NCI-H2227 treated with DMSO at 0.1 percent for 48 hours (cell line): ENCODE data around the gene MAD1L1.

Experiments used
- DNase-seq: peaks from one replicate; lab custom pipeline; 2025; lab: John Stamatoyannopoulos, UW

The MAD1L1 gene

DNA sequence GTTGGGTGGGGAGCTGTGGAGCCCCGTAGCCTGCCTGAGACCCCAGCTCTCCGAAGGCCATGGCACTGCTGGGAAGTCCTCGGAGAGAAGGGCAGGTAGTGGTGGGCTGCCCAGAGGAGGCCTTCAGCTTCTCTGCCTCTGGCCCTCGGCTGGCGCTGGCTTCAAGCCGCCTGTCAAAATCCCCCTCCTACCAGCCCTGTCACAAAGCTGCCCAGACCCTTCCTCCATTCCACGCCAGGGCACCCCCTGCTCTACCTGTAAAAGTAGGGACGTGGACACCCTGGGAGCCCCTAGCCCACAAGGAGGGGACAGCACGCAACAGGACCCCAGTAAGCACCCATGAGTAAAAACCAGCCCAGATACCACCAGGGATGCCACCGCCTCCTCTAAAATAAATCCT, 31.6 kb downstream of the MAD1L1 start:
- DNase-seq, result no peak

GRCh38 chr7:2200584-2200980, 32.2 kb downstream of the MAD1L1 start:
- no peak for DNase-seq

DNA sequence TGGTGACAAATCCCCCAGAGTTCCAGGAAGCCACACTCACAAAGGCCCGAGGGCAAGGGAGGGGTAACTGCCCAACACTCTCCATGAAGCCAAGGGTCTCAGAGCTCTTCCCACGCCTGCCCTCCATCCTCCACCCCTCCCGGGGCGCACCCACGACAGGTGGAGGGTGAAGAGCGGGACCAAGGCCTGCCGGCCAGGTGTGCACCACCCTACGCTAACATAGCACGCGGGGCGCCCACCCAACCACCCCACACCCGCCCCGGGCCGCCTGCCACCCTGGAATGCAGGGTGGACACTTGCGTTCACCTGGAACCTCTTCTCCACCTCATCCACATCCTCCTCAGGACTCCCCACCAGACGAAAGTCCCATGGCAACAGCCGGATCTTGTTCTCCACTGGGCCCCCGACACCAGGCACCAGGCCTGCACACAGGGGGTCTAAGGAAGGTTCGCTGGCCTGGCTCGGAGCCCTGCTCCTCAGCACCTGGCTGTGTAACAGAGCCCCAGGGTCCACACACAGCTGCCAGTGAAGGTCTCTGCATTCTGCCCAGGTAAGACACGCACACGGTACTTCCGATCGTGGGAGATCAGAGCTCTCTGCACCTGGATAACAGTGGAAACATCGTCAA, 32.7 kb downstream of the MAD1L1 start:
- no peak for DNase-seq

- DNase-seq, result no peak
These were observed 33.2 kb downstream of the MAD1L1 start for GRCh38 chr7:2199528-2199927.

GRCh38 chr7:2198760-2199159, 34.0 kb downstream of the MAD1L1 start:
- no peak for DNase-seq

- DNase-seq, result no peak
These were observed 34.5 kb downstream of the MAD1L1 start for GRCh38 chr7:2198206-2198605.

- no peak for DNase-seq
These were observed 35.1 kb downstream of the MAD1L1 start for GRCh38 chr7:2197436-2198155.

GRCh38 chr7:2196381-2197378, 36.1 kb downstream of the MAD1L1 start:
- DNase-seq, result no peak

DNA sequence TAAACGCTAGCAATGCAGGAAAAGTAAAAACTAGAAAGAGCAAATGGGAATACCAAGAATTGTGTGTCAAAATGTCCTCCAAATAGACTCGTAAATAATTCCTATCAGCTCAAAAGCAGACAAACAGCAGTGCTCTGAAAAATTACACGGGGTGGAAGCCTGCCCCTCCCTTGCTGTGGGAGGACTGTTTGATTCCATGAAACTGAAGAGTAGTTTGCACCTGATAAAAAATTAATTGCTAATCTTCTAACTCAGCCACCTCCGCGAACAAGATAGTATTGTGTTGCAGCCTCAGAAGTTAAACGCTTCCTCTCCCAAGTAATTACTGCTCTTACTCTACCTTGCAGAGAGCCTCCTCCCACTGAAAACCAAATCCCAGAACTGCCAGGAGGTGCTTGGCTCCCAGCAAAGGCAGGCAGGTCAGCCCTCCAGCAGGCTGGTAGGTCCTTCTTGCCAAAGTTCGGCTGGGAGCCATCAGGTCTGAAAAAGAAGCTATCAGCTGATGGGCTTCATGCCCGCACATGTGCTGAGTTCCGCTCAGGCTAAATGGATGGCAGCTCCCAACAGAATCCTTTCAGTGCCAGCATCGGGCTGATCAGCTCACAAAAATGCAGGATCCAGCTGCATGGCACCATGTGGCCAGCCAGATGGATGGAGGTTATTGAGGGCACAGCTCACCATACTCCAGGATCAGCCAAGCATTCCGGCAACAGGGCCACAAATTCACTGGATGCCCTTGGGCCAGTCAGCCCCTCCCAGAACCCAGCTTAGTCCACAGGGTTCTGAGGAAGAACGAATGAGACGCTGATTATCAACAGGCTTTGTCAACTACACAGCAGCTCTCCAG, 37.1 kb downstream of the MAD1L1 start:
- no peak for DNase-seq

GRCh38 chr7:2193575-2194305, 39.0 kb downstream of the MAD1L1 start:
- DNase-seq, result no peak

GRCh38 chr7:2192831-2193534, 39.8 kb downstream of the MAD1L1 start:
- DNase-seq, result no peak

GRCh38 chr7:2191016-2191415, 41.7 kb downstream of the MAD1L1 start:
- no peak for DNase-seq

GRCh38 chr7:2190531-2190930, 42.2 kb downstream of the MAD1L1 start:
- no peak for DNase-seq

GRCh38 chr7:2186166-2186565, 46.6 kb downstream of the MAD1L1 start:
- no peak for DNase-seq

DNA sequence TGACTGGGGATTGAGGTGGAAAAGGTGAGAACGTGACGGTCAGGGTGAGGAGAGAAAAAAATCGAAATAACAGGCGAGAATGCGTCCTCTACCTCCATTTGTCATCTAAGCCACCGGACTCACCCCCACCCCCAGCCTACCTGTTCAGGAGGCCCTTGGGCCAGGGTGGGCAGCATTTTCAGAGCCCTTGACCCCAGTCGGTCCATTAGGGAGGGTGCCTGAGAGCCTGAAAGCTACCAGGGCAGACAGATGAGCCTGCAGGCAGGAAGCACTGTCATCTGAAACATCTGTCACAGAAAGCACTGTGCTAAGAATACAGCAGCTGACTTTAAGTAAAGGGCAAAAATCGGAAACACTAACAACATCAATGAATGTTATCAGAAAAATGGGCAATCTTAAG, 47.0 kb downstream of the MAD1L1 start:
- DNase-seq, result no peak

DNA sequence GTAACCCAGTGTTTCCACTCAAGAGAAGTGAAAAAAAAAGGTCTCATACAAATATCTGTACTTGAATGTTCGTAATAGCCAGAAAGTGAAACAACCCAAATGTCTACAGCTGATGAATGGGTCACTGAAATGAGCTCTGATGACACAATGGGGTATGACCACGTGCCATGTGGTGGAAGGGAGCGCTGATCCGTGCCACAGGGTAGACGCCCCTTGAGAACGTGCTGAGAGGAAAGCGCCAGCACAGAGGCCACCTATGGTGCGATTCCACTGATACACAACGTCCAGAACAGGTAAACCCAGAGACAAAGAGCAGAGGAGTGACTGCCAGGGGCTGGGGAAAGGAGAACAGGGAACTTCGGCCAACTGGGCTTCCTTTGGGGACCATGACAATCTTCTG, 50.3 kb downstream of the MAD1L1 start:
- no peak for DNase-seq

- DNase-seq, result no peak
These were observed 51.5 kb downstream of the MAD1L1 start for GRCh38 chr7:2181077-2181854.

DNA sequence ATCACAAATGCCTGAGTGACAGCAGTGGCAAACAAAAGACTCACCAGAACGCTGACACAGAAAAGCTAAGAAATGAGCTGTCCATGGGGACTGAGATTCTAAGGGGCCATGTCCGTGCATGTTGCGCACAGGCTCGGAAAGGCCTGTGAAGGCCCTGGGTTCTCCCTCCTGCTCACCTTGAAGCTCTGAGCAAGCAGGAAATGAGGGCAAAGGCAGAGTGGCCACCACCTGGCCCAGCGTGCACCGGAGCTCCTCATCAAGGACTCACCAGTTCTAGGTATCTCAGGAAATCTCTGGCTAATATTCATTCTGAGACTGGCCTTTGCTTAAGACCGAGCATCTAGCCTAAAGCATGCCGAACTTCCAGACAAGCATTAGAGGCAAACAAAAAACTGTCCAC, 52.7 kb downstream of the MAD1L1 start:
- DNase-seq, result no peak

GRCh38 chr7:2175514-2175913, 57.2 kb downstream of the MAD1L1 start:
- DNase-seq, result no peak

GRCh38 chr7:2175091-2175490, 57.7 kb downstream of the MAD1L1 start:
- no peak for DNase-seq
